ENCODE data around the gene CIDEC. TPM values are rescaled to one million over a fixed set of nuclear protein-coding genes. Genes with fewer than 3 reads are reported as not detected.

The CIDEC gene
- total and polyA plus RNA-seq, 4 donors, result 0.08 TPM; not detected in 3

GRCh38 chr3:9884555-9885165 lies 4.6 kb upstream of the CIDEC start:
- Histone ChIP-seq H3K9me3 (ENCODE audit: control insufficient read depth in 4 of 4, insufficient read depth in 3 of 4, low read length in 3 of 4) (no peaks in the 10 kb centered on the region), H3K27me3 (ENCODE audit: control insufficient read depth in 3 of 3, insufficient read depth in 3 of 3, low read length in 2 of 3) (no peaks in the 10 kb centered on the region), H3K4me3 (no peak overlapping the region), H3K4me1 (ENCODE audit: control insufficient read depth in 5 of 5, insufficient read depth in 5 of 5, low read length in 5 of 5) (no peaks in the 10 kb centered on the region), H3K27ac (ENCODE audit: low read depth in 1 of 2, low read length in 1 of 2) (no peak overlapping the region), H3K36me3 (ENCODE audit: control insufficient read depth in 4 of 4, insufficient read depth in 4 of 4, low read length in 4 of 4) (no peaks in the 10 kb centered on the region), H3K9ac (ENCODE audit: insufficient read depth in 1 of 2, low read length in 2 of 2) (no peak overlapping the region)
- no peak for DNase-seq
- ATAC-seq (ENCODE audit: insufficient read depth, low FRiP score), result no peak
- 88 to 94% methylated on average over 11 of the region's 11 CpGs for WGBS, 2 donors
- TF ChIP-seq CTCF (IDR thresholded peaks at IDR 0.05; ENCODE audit: control extremely low read depth, extremely low read depth), result no peak

GRCh38 chr3:9883706-9884554 lies 3.9 kb upstream of the CIDEC start:
- Histone ChIP-seq H3K4me1 (ENCODE audit: control insufficient read depth in 5 of 5, insufficient read depth in 5 of 5, low read length in 5 of 5) (no peaks in the 10 kb centered on the region), H3K27me3 (ENCODE audit: control insufficient read depth in 3 of 3, insufficient read depth in 3 of 3, low read length in 2 of 3) (no peaks in the 10 kb centered on the region), H3K36me3 (ENCODE audit: control insufficient read depth in 4 of 4, insufficient read depth in 4 of 4, low read length in 4 of 4) (no peaks in the 10 kb centered on the region), H3K9ac (ENCODE audit: insufficient read depth in 1 of 2, low read length in 2 of 2) (no peak overlapping the region), H3K27ac (ENCODE audit: low read depth in 1 of 2, low read length in 1 of 2) (no peak overlapping the region), H3K9me3 (ENCODE audit: control insufficient read depth in 4 of 4, insufficient read depth in 3 of 4, low read length in 3 of 4) (no peaks in the 10 kb centered on the region), H3K4me3 (no peak overlapping the region)
- TF ChIP-seq CTCF (IDR thresholded peaks at IDR 0.05; ENCODE audit: control extremely low read depth, extremely low read depth), result no peak
- WGBS, 2 donors, result 87 to 93% methylated on average over 7 of the region's 7 CpGs
- no peak for DNase-seq
- ATAC-seq (ENCODE audit: insufficient read depth, low FRiP score), result no peak

- ATAC-seq (ENCODE audit: insufficient read depth, low FRiP score), result no peak
- WGBS, 2 donors, result 89 to 96% methylated on average over 1 of the region's 1 CpG
These were observed 1.4 kb upstream of the CIDEC start for GRCh38 chr3:9881441-9881840.

More at GRCh38 chr3:9881441-9881840, 1.4 kb upstream of the CIDEC start:
- H3K27me3 ChIP-seq (ENCODE audit: control insufficient read depth in 3 of 3, insufficient read depth in 3 of 3, low read length in 2 of 3), result no peaks in the 10 kb centered on the region
- H3K4me1 ChIP-seq (ENCODE audit: control insufficient read depth in 5 of 5, insufficient read depth in 5 of 5, low read length in 5 of 5), result no peaks in the 10 kb centered on the region
- no peak overlapping the region for H3K4me3 ChIP-seq
- H3K27ac ChIP-seq (ENCODE audit: low read depth in 1 of 2, low read length in 1 of 2), result no peak overlapping the region
- no peak for TF ChIP-seq CTCF (IDR thresholded peaks at IDR 0.05; ENCODE audit: control extremely low read depth, extremely low read depth)
- H3K36me3 ChIP-seq (ENCODE audit: control insufficient read depth in 4 of 4, insufficient read depth in 4 of 4, low read length in 4 of 4), result no peaks in the 10 kb centered on the region
- no peak for DNase-seq
- no peak overlapping the region for H3K9ac ChIP-seq (ENCODE audit: insufficient read depth in 1 of 2, low read length in 2 of 2)
- H3K9me3 ChIP-seq (ENCODE audit: control insufficient read depth in 4 of 4, insufficient read depth in 3 of 4, low read length in 3 of 4), result no peaks in the 10 kb centered on the region
